Measurements from ENCODE around the gene PCBP3.
"Not testable (repeated sequence)": the region's sequence is repeated elsewhere in the genome, so short reads cannot be mapped to it uniquely, and the experiment has no call there.

The PCBP3 gene
- total RNA-seq: 0 to 4.0 (median 0.95) reads per million in 9 experiments

DNA sequence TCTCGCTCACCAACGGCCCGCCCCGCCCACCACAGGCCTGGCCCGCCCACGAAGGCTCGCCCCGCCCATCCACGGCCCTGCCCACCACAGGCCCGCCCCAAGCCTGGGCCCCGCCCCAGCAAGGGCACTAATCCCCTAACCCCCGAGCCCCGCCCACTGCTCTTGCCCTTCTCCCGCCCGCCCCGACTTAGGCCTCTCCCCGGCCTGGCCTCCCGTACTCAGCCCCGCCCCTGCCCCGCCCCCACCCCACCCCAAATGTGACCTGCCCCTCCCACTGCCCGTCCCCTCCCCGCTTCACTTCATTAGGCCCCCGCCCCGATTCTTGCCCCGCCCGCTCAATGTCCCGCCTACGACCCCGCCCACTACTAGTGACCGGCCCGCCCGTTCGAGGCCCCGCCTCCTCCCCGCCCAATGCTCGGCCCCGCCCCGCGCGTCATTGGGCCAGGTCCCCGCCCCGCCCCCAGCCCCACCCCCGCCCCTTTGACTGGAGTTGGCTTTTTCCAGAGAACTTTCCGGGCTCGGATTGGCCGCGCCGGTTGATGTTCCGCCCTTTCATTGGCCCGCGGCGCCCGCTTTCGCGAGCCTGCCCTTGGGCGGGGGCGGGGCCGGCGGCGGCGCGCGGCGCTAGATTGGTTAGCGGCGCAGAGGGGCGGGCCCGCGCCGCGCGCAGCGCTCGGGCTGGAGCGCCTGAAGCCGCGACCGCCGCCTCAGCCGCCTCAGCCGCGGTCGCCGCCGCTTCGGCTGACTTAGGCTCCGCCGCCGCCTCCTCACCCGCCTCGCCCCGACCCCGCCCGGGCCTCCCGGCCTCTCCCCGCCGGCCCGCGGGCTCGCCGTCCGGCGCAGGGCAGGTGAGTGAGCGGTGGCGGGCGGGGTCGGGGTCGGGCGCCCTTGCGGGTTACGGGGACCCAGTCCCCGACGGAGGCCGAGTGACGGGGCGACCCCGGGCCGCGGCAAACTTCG is at the start of gene PCBP3:
TSS of gene PCBP3 (plus strand) at position 705 of the 960 bp plus-strand sequence. CDS start 206,361 bp downstream, outside the sequence.
- DNase-seq (peak; percentile 62 to 75 (median 74)), ATAC-seq (replicated peaks) (peak; percentile 75)
- peaks cover 8 to 10% of the 10 kb centered on the region in 2 donors for H3K4me1 Mint-ChIP-seq (ENCODE audit: low read depth in 2 of 2)
- no peak within 1 kb of the TSS for H3K27ac Mint-ChIP-seq
- H3K9me3 Mint-ChIP-seq: peaks cover 0 to 1% of the 10 kb centered on the region in 2 donors
- H3K27me3 Mint-ChIP-seq: peaks cover 40 to 49% of the 10 kb centered on the region in 2 donors
- peaks cover 24% of the 10 kb centered on the region for H3K36me3 Mint-ChIP-seq (ENCODE audit: insufficient read depth)
- H3K4me3 Mint-ChIP-seq: peak within 1 kb of the TSS; percentile 60 to 72

DNA sequence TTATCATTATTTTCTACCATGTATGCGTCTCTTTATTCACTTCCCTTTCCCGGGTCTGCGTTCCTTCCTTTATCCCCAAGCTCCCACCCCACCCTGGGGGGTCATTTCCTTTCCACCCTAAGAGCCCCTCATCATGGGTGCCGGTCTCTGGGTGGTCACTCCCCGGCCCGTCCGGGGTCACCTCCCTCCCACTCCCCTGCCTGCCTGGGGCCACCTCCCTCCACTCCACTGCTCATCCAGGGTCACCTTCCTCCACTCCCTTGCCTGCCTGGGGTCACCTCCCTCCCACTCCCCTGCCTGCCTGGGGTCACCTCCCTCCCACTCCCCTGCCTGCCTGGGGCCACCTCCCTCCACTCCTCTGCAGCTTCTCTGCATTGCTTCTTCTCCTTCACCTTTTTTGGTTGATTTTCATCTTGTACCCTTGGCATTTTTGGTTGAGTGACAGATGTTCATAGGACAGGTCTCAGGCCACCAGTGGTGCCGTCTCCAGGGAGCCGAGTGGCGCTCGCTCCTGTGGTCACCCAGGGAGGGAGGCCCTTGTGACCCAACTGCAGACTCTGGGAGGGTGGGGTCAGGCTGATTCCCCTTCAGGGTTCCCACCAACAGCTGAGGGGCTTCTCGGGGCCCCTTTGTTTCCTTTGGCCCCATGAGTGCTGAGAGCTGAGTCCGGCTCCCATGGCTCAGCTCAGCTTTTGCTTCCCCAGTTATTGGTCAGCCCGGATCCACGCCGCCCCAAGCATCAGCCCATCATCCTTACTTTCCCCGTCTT is 48.6 kb upstream of the PCBP3 start:
- peaks cover 6 to 7% of the 10 kb centered on the region in 2 donors for H3K4me1 Mint-ChIP-seq (ENCODE audit: low read depth in 2 of 2)
- ATAC-seq (replicated peaks) (no peak), DNase-seq (no peak)
- H3K36me3 Mint-ChIP-seq (ENCODE audit: insufficient read depth): peaks cover 3% of the 10 kb centered on the region
- no peak overlapping the region for H3K27ac Mint-ChIP-seq
- H3K9me3 Mint-ChIP-seq: no peaks in the 10 kb centered on the region
- H3K4me3 Mint-ChIP-seq: no peak overlapping the region
- H3K27me3 Mint-ChIP-seq: peaks cover 0 to 9% of the 10 kb centered on the region in 2 donors

DNA sequence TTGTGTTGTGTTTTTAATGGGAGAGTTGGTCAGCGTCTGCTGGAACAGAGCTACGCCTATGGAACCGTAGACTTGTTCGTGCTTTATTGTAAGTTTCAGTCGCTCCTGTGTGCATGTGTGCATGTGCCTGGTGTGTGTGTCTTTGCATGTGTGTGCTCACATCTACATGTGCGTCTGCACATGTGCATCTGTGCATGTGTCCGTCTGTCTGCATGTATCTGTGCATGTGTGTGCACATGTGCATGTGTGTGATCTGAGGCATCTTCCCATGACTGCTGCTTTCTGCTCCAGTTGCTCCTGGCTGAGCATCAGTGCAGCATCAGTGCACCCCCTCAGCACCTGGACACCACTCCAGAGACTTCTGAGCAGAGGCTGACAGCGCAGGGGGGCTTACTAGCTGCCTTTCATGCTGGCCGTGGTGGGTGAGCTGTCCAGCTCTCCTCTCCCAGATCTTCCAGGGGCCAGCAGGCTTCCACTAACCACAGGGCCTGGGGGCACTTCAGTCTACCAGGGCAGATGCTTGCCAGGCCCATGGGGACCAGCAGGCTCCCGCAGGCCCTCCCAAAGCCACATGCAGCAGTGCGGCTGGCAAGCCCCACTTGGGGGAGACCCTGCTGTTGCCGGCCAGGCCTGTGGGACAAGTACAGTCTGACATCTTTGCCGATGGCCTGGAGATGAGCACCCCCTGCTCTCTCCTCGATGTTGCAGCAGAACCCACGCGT is 47.8 kb upstream of the PCBP3 start:
- Mint-ChIP-seq H3K27me3 (peaks cover 0 to 9% of the 10 kb centered on the region in 2 donors), H3K36me3 (ENCODE audit: insufficient read depth) (peaks cover 3% of the 10 kb centered on the region), H3K27ac (no peak overlapping the region), H3K4me3 (no peak overlapping the region), H3K4me1 (ENCODE audit: low read depth in 2 of 2) (peaks cover 6 to 7% of the 10 kb centered on the region in 2 donors), H3K9me3 (no peaks in the 10 kb centered on the region)
- ATAC-seq (replicated peaks) (no peak), DNase-seq (no peak)

DNA sequence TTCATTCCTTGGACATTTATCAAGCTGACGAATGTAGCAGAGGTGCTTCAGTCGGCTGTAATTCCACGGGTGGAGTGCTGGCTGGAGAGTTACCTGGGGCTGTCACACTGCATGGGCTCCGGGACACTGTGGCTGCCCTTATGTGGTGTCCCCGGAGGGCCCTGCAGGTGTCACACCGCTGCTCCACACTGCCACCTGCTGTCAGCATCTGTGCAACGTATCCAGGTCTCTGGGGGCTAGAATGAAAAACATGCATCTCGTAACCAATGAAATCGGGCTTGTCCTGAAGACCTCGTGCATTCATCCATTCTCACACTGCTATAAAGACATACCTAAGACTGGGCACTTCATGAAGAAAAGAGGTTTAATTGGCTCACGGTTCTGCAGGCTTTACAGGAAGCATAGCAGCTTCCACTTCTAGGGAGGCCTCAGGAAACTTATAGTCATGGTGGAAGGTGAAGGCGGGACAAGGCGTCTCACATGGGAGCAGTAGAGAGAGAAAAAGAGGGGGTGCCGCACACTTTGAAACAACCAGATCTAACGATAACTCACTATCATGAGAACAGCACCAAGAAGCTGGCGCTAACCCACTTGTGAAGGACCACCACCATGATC is 46.7 kb upstream of the PCBP3 start:
- Mint-ChIP-seq H3K9me3 (no peaks in the 10 kb centered on the region), H3K4me3 (no peak overlapping the region), H3K4me1 (ENCODE audit: low read depth in 2 of 2) (peaks cover 6 to 7% of the 10 kb centered on the region in 2 donors), H3K27ac (peak overlapping the region in 1 of 2 donors; percentile 23), H3K27me3 (peaks cover 1 to 9% of the 10 kb centered on the region in 2 donors), H3K36me3 (ENCODE audit: insufficient read depth) (peaks cover 3% of the 10 kb centered on the region)
- DNase-seq (peak; percentile 79 to 85 (median 80)), ATAC-seq (replicated peaks) (peak; percentile 78)

DNA sequence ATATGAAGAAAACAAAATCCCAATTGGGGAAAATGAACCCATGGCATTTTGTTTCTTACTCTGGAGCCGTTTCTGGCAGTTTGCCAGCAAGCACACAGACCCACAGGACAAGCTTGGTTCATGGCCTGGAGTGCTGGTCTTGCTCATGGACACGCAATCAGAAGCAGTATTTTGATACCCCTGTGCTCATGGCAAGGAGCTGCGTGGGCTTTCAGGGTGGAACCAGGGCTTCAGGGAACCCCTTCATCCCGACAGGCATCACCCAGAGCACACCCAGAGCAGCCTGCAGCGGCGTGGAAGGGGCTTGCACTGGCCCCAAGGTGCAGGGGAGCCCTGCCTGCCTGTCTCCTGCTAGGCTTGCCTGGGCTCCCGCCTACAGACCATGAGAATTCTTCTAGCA is 45.4 kb upstream of the PCBP3 start:
- no peak overlapping the region for H3K4me3 Mint-ChIP-seq
- peaks cover 6 to 7% of the 10 kb centered on the region in 2 donors for H3K4me1 Mint-ChIP-seq (ENCODE audit: low read depth in 2 of 2)
- peaks cover 7 to 9% of the 10 kb centered on the region in 2 donors for H3K27me3 Mint-ChIP-seq
- no peak overlapping the region for H3K27ac Mint-ChIP-seq
- ATAC-seq (replicated peaks): no peak
- H3K36me3 Mint-ChIP-seq (ENCODE audit: insufficient read depth): peaks cover 3% of the 10 kb centered on the region
- H3K9me3 Mint-ChIP-seq: peaks cover 0 to 3% of the 10 kb centered on the region in 2 donors
- no peak for DNase-seq

DNA sequence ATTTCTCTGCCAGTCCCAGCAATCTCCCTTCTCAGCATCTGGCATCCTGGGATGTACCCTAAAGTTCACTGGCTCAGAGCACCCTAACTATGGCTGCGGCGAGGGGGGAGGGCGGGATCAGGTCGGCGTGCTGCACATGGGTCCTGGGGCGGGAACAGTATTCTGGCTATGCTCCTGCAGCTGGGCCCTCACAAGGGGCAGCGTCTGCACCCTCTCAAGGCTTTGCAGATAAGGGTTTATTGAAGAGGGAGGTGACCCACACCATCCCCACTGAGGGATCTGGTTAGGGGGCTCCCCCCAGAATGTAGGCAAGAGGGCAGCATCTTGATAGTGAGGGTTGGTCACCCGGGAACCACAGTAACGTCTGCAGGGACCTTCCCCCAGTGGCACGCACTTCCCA is 44.9 kb upstream of the PCBP3 start:
- H3K4me1 Mint-ChIP-seq (ENCODE audit: low read depth in 2 of 2): peaks cover 6 to 7% of the 10 kb centered on the region in 2 donors
- peaks cover 3% of the 10 kb centered on the region for H3K36me3 Mint-ChIP-seq (ENCODE audit: insufficient read depth)
- H3K27ac Mint-ChIP-seq: no peak overlapping the region
- H3K27me3 Mint-ChIP-seq: peaks cover 7 to 9% of the 10 kb centered on the region in 2 donors
- peaks cover 0 to 8% of the 10 kb centered on the region in 2 donors for H3K9me3 Mint-ChIP-seq
- DNase-seq: no peak
- ATAC-seq (replicated peaks): no peak
- no peak overlapping the region for H3K4me3 Mint-ChIP-seq

DNA sequence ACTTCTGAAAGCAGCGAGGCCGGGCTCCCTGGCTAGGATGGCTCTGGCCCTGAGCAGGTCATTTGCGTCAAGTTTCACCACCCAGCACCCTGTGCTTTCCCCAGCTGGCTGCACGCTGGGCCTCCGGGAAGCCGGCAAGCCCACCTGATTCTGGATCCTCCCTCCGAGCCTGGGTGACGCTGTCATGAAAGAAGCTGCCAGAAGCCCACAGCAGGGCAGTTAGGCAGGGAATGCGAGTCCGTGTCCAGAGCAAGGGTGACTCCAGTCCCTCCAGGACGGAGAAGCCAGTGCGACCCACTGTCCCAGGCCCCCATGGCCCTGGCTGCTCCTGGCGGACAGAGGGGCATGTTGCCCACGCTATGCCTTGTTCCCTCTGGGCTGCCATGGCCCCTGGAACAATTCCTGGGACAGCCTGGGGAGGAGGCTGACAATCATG is 44.4 kb upstream of the PCBP3 start:
- no peak for ATAC-seq (replicated peaks)
- H3K4me1 Mint-ChIP-seq (ENCODE audit: low read depth in 2 of 2): peaks cover 6 to 7% of the 10 kb centered on the region in 2 donors
- H3K27ac Mint-ChIP-seq: no peak overlapping the region
- H3K27me3 Mint-ChIP-seq: peaks cover 7 to 9% of the 10 kb centered on the region in 2 donors
- DNase-seq: no peak
- H3K36me3 Mint-ChIP-seq (ENCODE audit: insufficient read depth): peaks cover 3% of the 10 kb centered on the region
- H3K9me3 Mint-ChIP-seq: peaks cover 0 to 13% of the 10 kb centered on the region in 2 donors
- H3K4me3 Mint-ChIP-seq: no peak overlapping the region

DNA sequence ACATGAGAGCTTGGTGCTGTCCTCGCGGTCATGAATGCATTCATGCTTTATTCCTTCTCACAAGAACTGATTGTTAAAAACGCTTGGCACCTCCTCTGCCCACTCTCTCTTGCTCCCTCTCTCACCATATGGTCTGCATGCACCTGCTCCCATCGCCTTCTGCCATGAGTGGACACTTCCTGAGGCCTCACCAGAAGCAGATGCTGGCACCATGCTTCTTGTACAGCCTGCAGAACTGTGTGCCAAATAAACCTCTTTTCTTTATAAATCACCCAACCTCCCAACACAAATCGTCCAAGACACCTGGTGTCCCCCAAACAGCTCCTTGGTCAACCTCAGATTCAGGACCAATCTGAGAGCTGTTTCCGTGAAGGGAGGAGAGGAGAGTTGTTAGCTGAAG is 43.3 kb upstream of the PCBP3 start:
- H3K27me3 Mint-ChIP-seq: peaks cover 7 to 9% of the 10 kb centered on the region in 2 donors
- H3K27ac Mint-ChIP-seq: no peak overlapping the region
- ATAC-seq (replicated peaks) (no peak), DNase-seq (no peak)
- H3K36me3 Mint-ChIP-seq (ENCODE audit: insufficient read depth): peaks cover 3% of the 10 kb centered on the region
- H3K4me3 Mint-ChIP-seq: no peak overlapping the region
- H3K4me1 Mint-ChIP-seq (ENCODE audit: low read depth in 2 of 2): peaks cover 6 to 7% of the 10 kb centered on the region in 2 donors
- H3K9me3 Mint-ChIP-seq: peaks cover 0 to 14% of the 10 kb centered on the region in 2 donors

DNA sequence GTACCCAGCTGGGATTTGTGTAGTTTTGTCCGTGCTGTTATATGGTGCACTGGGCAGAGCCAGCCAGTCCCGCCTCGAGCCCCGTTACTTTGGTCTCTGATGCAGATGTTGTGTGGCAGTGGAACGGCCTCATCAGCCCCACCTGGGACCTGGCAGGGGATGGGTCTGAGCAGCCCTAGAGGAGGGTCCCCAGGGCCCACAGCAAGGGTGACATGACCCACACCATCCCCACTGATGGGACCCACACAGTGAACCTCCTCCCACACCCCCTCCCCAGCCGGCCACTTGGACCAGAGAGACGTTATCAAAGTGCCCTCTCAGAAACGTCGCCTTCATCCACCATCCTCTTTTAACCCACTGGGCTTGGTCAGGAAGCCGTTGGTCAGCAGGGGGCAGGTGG is 42.0 kb upstream of the PCBP3 start:
- ATAC-seq (replicated peaks): no peak
- Mint-ChIP-seq H3K27me3 (peaks cover 7 to 9% of the 10 kb centered on the region in 2 donors), H3K27ac (no peak overlapping the region), H3K4me3 (no peak overlapping the region), H3K36me3 (ENCODE audit: insufficient read depth) (peaks cover 3% of the 10 kb centered on the region), H3K9me3 (peaks cover 0 to 14% of the 10 kb centered on the region in 2 donors), H3K4me1 (ENCODE audit: low read depth in 2 of 2) (peaks cover 5% of the 10 kb centered on the region in 2 donors)
- DNase-seq: no peak

DNA sequence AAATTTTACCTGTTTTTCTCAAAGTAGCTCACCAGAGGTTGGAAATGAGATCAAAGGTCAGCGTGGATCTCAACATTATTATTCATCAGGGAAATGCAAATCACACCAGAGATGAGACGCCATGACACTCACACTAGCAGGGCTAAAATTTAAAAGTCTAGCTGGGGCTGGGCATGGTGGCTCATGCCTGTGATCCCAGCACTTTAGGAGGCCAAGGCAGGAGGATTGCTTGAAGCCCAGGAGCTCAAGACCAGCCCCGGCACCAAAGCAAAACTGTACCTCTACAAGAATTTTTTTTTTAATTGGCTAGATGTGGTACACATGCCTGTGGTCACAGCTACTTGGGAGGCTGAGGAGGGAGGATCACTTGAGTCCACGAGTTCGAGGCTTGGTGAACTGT is 41.4 kb upstream of the PCBP3 start:
- Mint-ChIP-seq H3K9me3 (peaks cover 0 to 14% of the 10 kb centered on the region in 2 donors), H3K27ac (peak overlapping the region in 1 of 2 donors; percentile 34), H3K4me1 (ENCODE audit: low read depth in 2 of 2) (peaks cover 0 to under 1% of the 10 kb centered on the region in 2 donors), H3K27me3 (peaks cover 7 to 9% of the 10 kb centered on the region in 2 donors), H3K4me3 (no peak overlapping the region), H3K36me3 (ENCODE audit: insufficient read depth) (peaks cover 3% of the 10 kb centered on the region)
- ATAC-seq (replicated peaks) (no peak), DNase-seq (no peak)

DNA sequence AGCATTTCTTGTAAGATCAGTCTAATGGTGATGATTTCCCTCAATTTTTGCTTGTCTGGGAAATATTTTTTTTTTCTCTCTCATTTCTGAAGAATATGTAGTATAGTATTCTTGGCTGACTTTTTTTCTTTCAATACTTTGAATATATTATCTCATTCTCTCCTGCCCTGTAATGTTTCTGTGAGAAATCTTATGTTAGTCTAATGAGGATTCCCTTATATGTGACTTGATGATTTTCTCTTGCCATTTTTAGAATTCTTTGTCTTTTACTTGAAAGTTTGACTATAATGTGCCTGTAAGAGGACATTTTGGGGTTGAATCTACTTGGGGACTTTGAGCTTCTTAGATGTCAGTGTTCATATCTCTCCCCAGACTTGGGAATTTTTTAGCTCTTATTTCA is 40.0 kb upstream of the PCBP3 start:
- no peak for DNase-seq
- Mint-ChIP-seq H3K36me3 (ENCODE audit: insufficient read depth) (peaks cover 2% of the 10 kb centered on the region), H3K4me1 (ENCODE audit: low read depth in 2 of 2) (peaks cover 2 to 4% of the 10 kb centered on the region in 2 donors), H3K27ac (no peak overlapping the region), H3K4me3 (no peak overlapping the region), H3K9me3 (peaks cover 2 to 14% of the 10 kb centered on the region in 2 donors), H3K27me3 (peaks cover 7 to 8% of the 10 kb centered on the region in 2 donors)
- no peak for ATAC-seq (replicated peaks)

DNA sequence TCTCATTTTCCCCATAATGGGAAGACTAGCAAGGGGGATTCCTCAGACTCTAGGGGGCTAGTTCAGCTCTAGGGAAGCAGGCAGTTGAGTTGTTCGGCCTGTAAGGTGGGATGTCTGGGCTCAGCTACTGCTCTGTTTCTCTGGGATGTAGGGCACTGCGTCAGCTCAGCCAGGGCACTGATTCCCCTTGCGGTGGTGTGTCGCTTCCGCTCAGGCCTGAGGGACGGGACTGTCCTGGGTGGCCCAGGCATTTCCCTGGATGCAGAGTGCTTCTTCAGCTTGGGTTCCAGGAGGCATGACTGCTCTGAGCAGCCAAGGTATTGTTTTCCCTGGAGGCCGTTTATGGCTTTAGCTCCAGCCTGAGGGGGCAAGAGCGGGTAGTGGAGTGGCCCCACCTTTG is 38.8 kb upstream of the PCBP3 start:
- not testable (repeated sequence) for H3K4me1 Mint-ChIP-seq (ENCODE audit: low read depth in 2 of 2); H3K36me3 Mint-ChIP-seq (ENCODE audit: insufficient read depth); H3K4me3 Mint-ChIP-seq; H3K27me3 Mint-ChIP-seq; DNase-seq; ATAC-seq (replicated peaks); H3K27ac Mint-ChIP-seq
- H3K9me3 Mint-ChIP-seq: peaks cover 2 to 14% of the 10 kb centered on the region in 2 donors

All from effector memory CD8-positive, alpha-beta T cell (primary cell).